Caco-2 (cell line): Measurements from ENCODE around the gene KRT28. TPM values are rescaled to one million over a fixed set of nuclear protein-coding genes. Genes with fewer than 3 reads are reported as not detected.

Experiments used
- BruUV-seq: library from RNA; stranded (reverse); fragments of 400-500 nt; replicated peaks from 2 replicates; lab custom pipeline; 2021; lab: Mats Ljungman, UMichigan
- CTCF ChIA-PET: fragments of 300-600 bp; sonication (Branson Sonifier 250); formaldehyde crosslinking; loops from one replicate; lab custom pipeline; 2022; ENCODE audit warnings: antibody characterized with exemption; lab: Charles Lee
- POLR2A ChIA-PET: fragments of 300-600 bp; sonication (Branson Sonifier 250); formaldehyde crosslinking; loops from one replicate; lab custom pipeline; 2022; ENCODE audit warnings: antibody characterized with exemption; lab: Charles Lee
- DNase-seq, 2 experiments: peaks; one replicate each; pipeline versions ENCODE4 v3.0.0 to v3.0.0-alpha.2; 2020 to 2022
- H3K27me3 ChIP-seq: replicated peaks from 2 replicates; pipeline ENCODE4 v1.6.0; 2011; ENCODE audit warnings: low read length; ENCODE audit not compliant: control insufficient read depth, insufficient read depth
- H3K36me3 ChIP-seq: 2 replicates; pipeline ENCODE4 v1.5.1; 2011; ENCODE audit warnings: low read length; ENCODE audit not compliant: control insufficient read depth, insufficient read depth
- H3K4me1 ChIP-seq: fragments of 250-450 bp; sonication (Bioruptor Pico); 2 replicates; pipeline ENCODE4 v1.5.1; 2020; ENCODE audit warnings: mild to moderate bottlenecking
- H3K4me3 ChIP-seq: 2 replicates; pipeline ENCODE4 v1.5.1; 2011; ENCODE audit warnings: low read depth, mild to moderate bottlenecking, control low read depth, low read length
- H3K9me3 ChIP-seq: fragments of 250-450 bp; sonication (Bioruptor Pico); 2 replicates; pipeline ENCODE4 v1.5.1; 2020; ENCODE audit warnings: mild to moderate bottlenecking, moderate library complexity
- H3K27ac Mint-ChIP-seq: one replicate; pipeline ENCODE4 v1.8.0; 2022; ENCODE audit warnings: mixed read lengths; ENCODE audit not compliant: unreplicated experiment
- H3K27me3 Mint-ChIP-seq: one replicate; pipeline ENCODE4 v1.8.0; 2022; ENCODE audit warnings: mixed read lengths; ENCODE audit not compliant: insufficient read depth, unreplicated experiment
- H3K36me3 Mint-ChIP-seq: one replicate; pipeline ENCODE4 v1.8.0; 2022; ENCODE audit warnings: mild to moderate bottlenecking, mixed read lengths; ENCODE audit not compliant: insufficient read depth, unreplicated experiment
- H3K4me1 Mint-ChIP-seq: one replicate; pipeline ENCODE4 v1.8.0; 2022; ENCODE audit warnings: low read depth, mixed read lengths; ENCODE audit not compliant: unreplicated experiment
- H3K4me3 Mint-ChIP-seq: one replicate; pipeline ENCODE4 v1.8.0; 2022; ENCODE audit warnings: mild to moderate bottlenecking, moderate library complexity, mixed read lengths; ENCODE audit not compliant: unreplicated experiment
- H3K9me3 Mint-ChIP-seq: one replicate; pipeline ENCODE4 v1.8.0; 2022; ENCODE audit warnings: mixed read lengths; ENCODE audit not compliant: unreplicated experiment
- CTCF ChIP-seq, 2 experiments: fragments of 200-600 bp in 1 of 2; IDR thresholded peaks; 1 replicate in 1 of 2; 2 replicates in 1 of 2; pipeline versions ENCODE4 v1.5.1 to v1.8.0; 2011 to 2022; ENCODE audit warnings: antibody characterized with exemption in 1 of 2, control low read depth in 1 of 2, inconsistent platforms in 1 of 2, low read depth in 1 of 2, low read length in 1 of 2, mild to moderate bottlenecking in 1 of 2, moderate library complexity in 1 of 2; ENCODE audit not compliant: insufficient read depth in 1 of 2, severe bottlenecking in 1 of 2, unreplicated experiment in 1 of 2
- intact Hi-C: fragments of 100-400 bp; cut with micrococcal nuclease; formaldehyde crosslinking; loops from one replicate; pipeline ENCODE4 v1.10.0; 2022; ENCODE audit not compliant: unreplicated experiment
- total RNA-seq: library from RNA; stranded (reverse); gene quantifications from 2 replicates; pipeline ENCODE4 v1.2.3, GENCODE V29; 2022

The KRT28 gene
- total RNA-seq, 1 experiment from 2014 or later, result not detected

- intact Hi-C loops, result no loop called here
- H3K27ac Mint-ChIP-seq, result no peak overlapping the region
- TF ChIP-seq CTCF (IDR thresholded peaks at IDR 0.05; ENCODE audit: insufficient read depth in 1 of 2, low read depth in 1 of 2, low read length in 1 of 2, severe bottlenecking in 1 of 2, unreplicated experiment in 1 of 2), result no peak
- BruUV-seq, result no TSS peak
- no peaks in the 10 kb centered on the region for H3K27me3 ChIP-seq
- no peak overlapping the region for H3K4me3 ChIP-seq
- CTCF ChIA-PET, result interaction anchor here (0.6 to 1.2 kb wide), 2 partner anchors 177 to 179 kb away, joined by 3 to 5 read pairs; no protein-coding TSS in a partner anchor
- peaks cover 9% of the 10 kb centered on the region for H3K27me3 Mint-ChIP-seq
- H3K4me3 Mint-ChIP-seq, result no peak overlapping the region
- no peak for DNase-seq
- POLR2A ChIA-PET, result no interaction called here
- H3K36me3 ChIP-seq, result no peaks in the 10 kb centered on the region
- H3K9me3 ChIP-seq, result no peaks in the 10 kb centered on the region
- no peaks in the 10 kb centered on the region for H3K9me3 Mint-ChIP-seq
- no peaks in the 10 kb centered on the region for H3K4me1 ChIP-seq
- H3K36me3 Mint-ChIP-seq, result no peaks in the 10 kb centered on the region
- H3K4me1 Mint-ChIP-seq, result no peaks in the 10 kb centered on the region
Measured at GRCh38 chr17:40794466-40794865, 5.3 kb downstream of the KRT28 start.

- peaks cover 9% of the 10 kb centered on the region for H3K27me3 Mint-ChIP-seq
- no peaks in the 10 kb centered on the region for H3K9me3 ChIP-seq
- no peaks in the 10 kb centered on the region for H3K4me1 ChIP-seq
- H3K9me3 Mint-ChIP-seq, result no peaks in the 10 kb centered on the region
- H3K27me3 ChIP-seq, result no peaks in the 10 kb centered on the region
- ChIA-PET POLR2A (interaction anchor here (0.6 kb wide), 1 partner anchor 169 kb away, joined by 3 read pairs; no protein-coding TSS in a partner anchor), CTCF (no interaction called here)
- H3K4me1 Mint-ChIP-seq, result no peaks in the 10 kb centered on the region
- no TSS peak for BruUV-seq
- no peak overlapping the region for H3K27ac Mint-ChIP-seq
- no peaks in the 10 kb centered on the region for H3K36me3 ChIP-seq
- intact Hi-C loops, result no loop called here
- no peaks in the 10 kb centered on the region for H3K36me3 Mint-ChIP-seq
- TF ChIP-seq CTCF (IDR thresholded peaks at IDR 0.05; ENCODE audit: insufficient read depth in 1 of 2, low read depth in 1 of 2, low read length in 1 of 2, severe bottlenecking in 1 of 2, unreplicated experiment in 1 of 2), result no peak
- H3K4me3 Mint-ChIP-seq, result no peak overlapping the region
- no peak for DNase-seq
- H3K4me3 ChIP-seq, result no peak overlapping the region
Measured at GRCh38 chr17:40793832-40794231, 5.9 kb downstream of the KRT28 start.

GRCh38 chr17:40791787-40792436 lies 7.8 kb downstream of the KRT28 start:
- no TSS peak for BruUV-seq
- H3K36me3 ChIP-seq, result no peaks in the 10 kb centered on the region
- Mint-ChIP-seq H3K9me3 (no peaks in the 10 kb centered on the region), H3K27ac (no peak overlapping the region), H3K36me3 (no peaks in the 10 kb centered on the region), H3K27me3 (peaks cover 9% of the 10 kb centered on the region), H3K4me3 (no peak overlapping the region), H3K4me1 (no peaks in the 10 kb centered on the region)
- TF ChIP-seq CTCF (IDR thresholded peaks at IDR 0.05; ENCODE audit: insufficient read depth in 1 of 2, low read depth in 1 of 2, low read length in 1 of 2, severe bottlenecking in 1 of 2, unreplicated experiment in 1 of 2), result peak; percentile 68 to 85
- peak in 1 of 2 experiments; percentile 38 for DNase-seq
- no peaks in the 10 kb centered on the region for H3K9me3 ChIP-seq
- ChIA-PET POLR2A (no interaction called here), CTCF (interaction anchor here (0.9 to 1.6 kb wide), 4 partner anchors 27 to 176 kb away, joined by 3 to 7 read pairs (median 5); no protein-coding TSS in a partner anchor)
- no peak overlapping the region for H3K4me3 ChIP-seq
- intact Hi-C loops, result loop anchor here (1.0 kb wide), 2 partner anchors 172 to 177 kb away; no protein-coding TSS in a partner anchor
- H3K27me3 ChIP-seq, result no peaks in the 10 kb centered on the region
- H3K4me1 ChIP-seq, result no peaks in the 10 kb centered on the region
